Superior temporal gyrus (tissue), 1 donor: ENCODE results near the gene CEMIP2.

ENCODE experiments used
- DNase-seq: peaks from one replicate; pipeline ENCODE4 v3.0.0-alpha.2; 2016; ENCODE audit errors: extremely low spot score

CEMIP2 gene

GRCh38 chr9:71746023-71746757 is 22.1 kb downstream of the CEMIP2 start:
- DNase-seq: peak; percentile 54

GRCh38 chr9:71744754-71745521 is 23.4 kb downstream of the CEMIP2 start:
- DNase-seq: no peak

- no peak for DNase-seq
Observed at GRCh38 chr9:71743882-71744281, 24.4 kb downstream of the CEMIP2 start.

GRCh38 chr9:71743217-71743705 is 25.1 kb downstream of the CEMIP2 start:
- no peak for DNase-seq

GRCh38 chr9:71742703-71743102 is 25.6 kb downstream of the CEMIP2 start:
- no peak for DNase-seq

- DNase-seq: peak; percentile 44
Observed at GRCh38 chr9:71741926-71742648, 26.2 kb downstream of the CEMIP2 start.

- DNase-seq: no peak
Observed at GRCh38 chr9:71740199-71740598, 28.1 kb downstream of the CEMIP2 start.

GRCh38 chr9:71737455-71737854 is 30.9 kb downstream of the CEMIP2 start:
- no peak for DNase-seq

GRCh38 chr9:71736236-71736635 is 32.1 kb downstream of the CEMIP2 start:
- DNase-seq: no peak

GRCh38 chr9:71734950-71735349 is 33.4 kb downstream of the CEMIP2 start:
- DNase-seq: no peak

GRCh38 chr9:71733176-71733575 is 35.1 kb downstream of the CEMIP2 start:
- DNase-seq: no peak

- DNase-seq: no peak
Observed at GRCh38 chr9:71729816-71730526, 38.3 kb downstream of the CEMIP2 start.

- no peak for DNase-seq
Observed at GRCh38 chr9:71726723-71727122, 41.6 kb downstream of the CEMIP2 start.

- no peak for DNase-seq
Observed at GRCh38 chr9:71725590-71726338, 42.5 kb downstream of the CEMIP2 start.

GRCh38 chr9:71721855-71722254 is 46.5 kb downstream of the CEMIP2 start:
- DNase-seq: no peak

GRCh38 chr9:71719562-71719961 is 48.8 kb downstream of the CEMIP2 start:
- peak; percentile 68 for DNase-seq

- DNase-seq: no peak
Observed at GRCh38 chr9:71719088-71719487, 49.2 kb downstream of the CEMIP2 start.

GRCh38 chr9:71716138-71716909 is 52.0 kb downstream of the CEMIP2 start:
- no peak for DNase-seq

GRCh38 chr9:71710856-71711255 is 57.5 kb downstream of the CEMIP2 start:
- no peak for DNase-seq

- no peak for DNase-seq
Observed at GRCh38 chr9:71710201-71710600, 58.1 kb downstream of the CEMIP2 start.
